Measurements from ENCODE around the gene NME9. TPM values are rescaled to one million over a fixed set of nuclear protein-coding genes. Genes with fewer than 3 reads are reported as not detected.

Gene NME9
- total RNA-seq, 4 donors from 2014 or later, result 0.40 TPM; not detected in 3

DNA sequence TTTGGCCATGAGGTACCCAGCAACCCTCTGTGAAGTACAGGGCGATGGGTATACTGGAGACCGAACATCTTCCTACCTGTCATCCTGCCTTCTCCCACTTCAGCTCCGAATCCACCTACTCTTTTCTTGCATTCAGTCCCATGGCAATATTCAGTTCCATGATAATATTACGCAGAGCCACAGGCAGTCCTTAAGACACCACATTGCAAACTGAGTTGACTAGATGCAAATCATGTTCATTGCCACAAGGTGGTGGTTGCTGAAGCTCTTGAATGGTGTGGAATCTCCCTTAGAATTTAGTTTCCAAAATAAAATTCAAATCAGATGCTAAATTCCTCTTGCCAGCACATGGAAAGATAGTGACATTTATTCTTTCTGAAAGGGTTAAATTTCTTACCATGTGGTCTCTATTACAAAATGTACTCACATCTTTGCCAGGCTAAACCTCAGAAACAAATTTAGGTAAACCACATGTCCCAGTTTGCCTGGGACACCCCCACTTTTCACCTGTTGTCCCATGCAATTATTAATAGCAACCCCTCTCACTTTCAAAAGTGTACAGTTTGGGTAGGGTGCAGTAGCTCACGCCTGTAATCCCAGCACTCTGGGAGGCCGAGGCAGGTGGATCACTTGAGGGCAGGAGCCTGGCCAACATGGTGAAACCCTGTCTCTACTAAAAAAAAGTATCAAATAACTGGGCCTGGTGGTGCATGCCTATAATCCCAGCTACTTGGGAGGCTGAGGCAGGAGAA is 1.7 kb upstream of the NME9 start:
- H3K9me3 ChIP-seq, result no peaks in the 10 kb centered on the region
- no peaks in the 10 kb centered on the region for H3K27me3 ChIP-seq
- no peak overlapping the region for H3K4me3 ChIP-seq
- DNase-seq (ENCODE audit: extremely low spot score), result peak; percentile 19
- TF ChIP-seq EP300 (IDR thresholded peaks at IDR 0.05) (no peak), POLR2A (IDR thresholded peaks at IDR 0.05; ENCODE audit: low read depth) (no peak), POLR2AphosphoS5 (IDR thresholded peaks at IDR 0.05) (no peak)
- TF ChIP-seq, protein P1, sequence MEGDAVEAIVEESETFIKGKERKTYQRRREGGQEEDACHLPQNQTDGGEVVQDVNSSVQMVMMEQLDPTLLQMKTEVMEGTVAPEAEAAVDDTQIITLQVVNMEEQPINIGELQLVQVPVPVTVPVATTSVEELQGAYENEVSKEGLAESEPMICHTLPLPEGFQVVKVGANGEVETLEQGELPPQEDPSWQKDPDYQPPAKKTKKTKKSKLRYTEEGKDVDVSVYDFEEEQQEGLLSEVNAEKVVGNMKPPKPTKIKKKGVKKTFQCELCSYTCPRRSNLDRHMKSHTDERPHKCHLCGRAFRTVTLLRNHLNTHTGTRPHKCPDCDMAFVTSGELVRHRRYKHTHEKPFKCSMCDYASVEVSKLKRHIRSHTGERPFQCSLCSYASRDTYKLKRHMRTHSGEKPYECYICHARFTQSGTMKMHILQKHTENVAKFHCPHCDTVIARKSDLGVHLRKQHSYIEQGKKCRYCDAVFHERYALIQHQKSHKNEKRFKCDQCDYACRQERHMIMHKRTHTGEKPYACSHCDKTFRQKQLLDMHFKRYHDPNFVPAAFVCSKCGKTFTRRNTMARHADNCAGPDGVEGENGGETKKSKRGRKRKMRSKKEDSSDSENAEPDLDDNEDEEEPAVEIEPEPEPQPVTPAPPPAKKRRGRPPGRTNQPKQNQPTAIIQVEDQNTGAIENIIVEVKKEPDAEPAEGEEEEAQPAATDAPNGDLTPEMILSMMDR (IDR thresholded peaks at IDR 0.05), result no peak
- no peak overlapping the region for H3K27ac ChIP-seq (replicated peaks in 1 of 4)
- peaks cover 11 to 22% (median 17%) of the 10 kb centered on the region in 4 donors for H3K4me1 ChIP-seq
- WGBS, result 79% methylated on average over 6 of the region's 6 CpGs
- H3K36me3 ChIP-seq, result no peaks in the 10 kb centered on the region
- intact Hi-C loops (cut with DNase I), result loop anchor here (5.0 kb wide), 1 partner anchor 86 kb away; no protein-coding TSS in a partner anchor

DNA sequence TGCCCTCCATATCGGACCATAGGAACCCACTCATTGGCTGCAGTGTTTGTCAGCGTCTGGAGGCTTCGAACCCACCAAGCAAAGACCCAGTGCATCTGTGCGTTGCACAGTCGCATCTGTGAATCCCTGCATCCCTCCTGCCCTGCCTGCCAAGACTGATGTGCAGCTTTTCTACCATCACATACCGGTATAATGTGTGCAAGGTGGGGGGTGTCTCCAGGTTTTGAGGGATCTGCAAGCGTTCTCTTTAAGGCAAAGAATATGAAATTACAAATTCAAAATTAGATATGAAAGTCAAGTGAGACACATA is 288 bp upstream of the NME9 start:
- intact Hi-C loops (cut with DNase I), result loop anchor here (5.0 kb wide), 1 partner anchor 87 kb away; no protein-coding TSS in a partner anchor

DNA sequence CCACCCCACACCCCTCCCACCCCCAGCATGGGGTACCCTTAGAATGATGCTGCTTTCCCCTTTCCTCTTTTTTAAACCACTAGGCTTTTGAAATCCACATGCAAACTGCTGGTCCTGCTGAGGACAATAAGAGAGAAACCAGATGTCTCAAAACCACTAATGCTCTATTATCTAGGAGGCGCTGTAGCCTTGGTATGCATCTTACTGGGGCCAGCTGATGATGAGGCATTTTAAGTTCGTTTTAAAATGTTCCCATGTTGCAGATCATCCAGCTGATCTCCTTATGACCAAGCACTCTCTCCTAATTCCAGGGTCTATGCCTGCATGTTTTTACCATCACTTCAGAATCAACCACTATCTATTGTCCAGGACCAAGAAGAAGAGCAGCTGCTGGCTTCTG is 1.3 kb downstream of the NME9 start:
- Histone ChIP-seq H3K4me3 (no peak overlapping the region), H3K27ac (replicated peaks in 1 of 4) (no peak overlapping the region), H3K27me3 (no peaks in the 10 kb centered on the region), H3K4me1 (peaks cover 11 to 22% (median 17%) of the 10 kb centered on the region in 4 donors), H3K9me3 (no peaks in the 10 kb centered on the region), H3K36me3 (no peaks in the 10 kb centered on the region)
- 19% methylated on average over 2 of the region's 2 CpGs for WGBS
- no peak for TF ChIP-seq POLR2A (IDR thresholded peaks at IDR 0.05; ENCODE audit: low read depth)
- no peak for TF ChIP-seq POLR2AphosphoS5 (IDR thresholded peaks at IDR 0.05)
- TF ChIP-seq, protein P1 (IDR thresholded peaks at IDR 0.05), result no peak
- TF ChIP-seq EP300 (IDR thresholded peaks at IDR 0.05), result no peak
- DNase-seq (ENCODE audit: extremely low spot score), result peak; percentile 77
- intact Hi-C loops (cut with DNase I), result no loop called here

More for the DNA sequence above, 288 bp upstream of the NME9 start:
- Histone ChIP-seq H3K9me3 (no peaks in the 10 kb centered on the region), H3K27me3 (no peaks in the 10 kb centered on the region), H3K36me3 (no peaks in the 10 kb centered on the region), H3K4me3 (peak overlapping the region; percentile 66 to 77 (median 70)), H3K4me1 (peaks cover 11 to 22% (median 17%) of the 10 kb centered on the region in 4 donors), H3K27ac (replicated peaks in 1 of 4) (peak overlapping the region in 2 of 4 donors; percentile 54 to 78)
- TF ChIP-seq POLR2A (IDR thresholded peaks at IDR 0.05; ENCODE audit: low read depth), result no peak
- TF ChIP-seq EP300 (IDR thresholded peaks at IDR 0.05), result no peak
- TF ChIP-seq, protein P1 (IDR thresholded peaks at IDR 0.05), result no peak
- TF ChIP-seq POLR2AphosphoS5 (IDR thresholded peaks at IDR 0.05), result no peak
- no peak for DNase-seq (ENCODE audit: extremely low spot score)
- 6% methylated on average over 4 of the region's 7 CpGs for WGBS

DNA sequence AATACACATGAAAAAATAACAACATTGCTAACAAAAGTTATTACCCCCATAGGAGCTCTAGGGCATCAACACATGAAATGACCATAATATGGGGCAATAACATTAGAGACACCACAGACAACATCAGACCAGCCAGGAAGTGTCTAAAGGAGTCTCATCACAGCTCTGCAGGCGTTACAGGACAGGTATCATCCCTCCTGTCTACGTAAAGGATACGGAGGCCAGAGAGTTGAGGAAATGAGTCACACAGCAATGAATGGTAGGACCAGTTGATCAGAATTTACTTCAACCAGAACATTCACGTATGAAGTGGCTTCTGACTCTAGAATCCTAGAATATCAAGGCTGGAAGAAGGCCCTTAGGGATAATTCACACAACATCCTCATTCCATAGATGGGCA is 1.8 kb downstream of the NME9 start:
- Histone ChIP-seq H3K36me3 (no peaks in the 10 kb centered on the region), H3K27ac (replicated peaks in 1 of 4) (no peak overlapping the region), H3K4me1 (peaks cover 11 to 22% (median 17%) of the 10 kb centered on the region in 4 donors), H3K4me3 (no peak overlapping the region), H3K9me3 (no peaks in the 10 kb centered on the region), H3K27me3 (no peaks in the 10 kb centered on the region)
- intact Hi-C loops (cut with DNase I), result no loop called here
- DNase-seq (ENCODE audit: extremely low spot score), result peak; percentile 24
- TF ChIP-seq EP300 (IDR thresholded peaks at IDR 0.05) (no peak), POLR2AphosphoS5 (IDR thresholded peaks at IDR 0.05) (no peak), POLR2A (IDR thresholded peaks at IDR 0.05; ENCODE audit: low read depth) (no peak)
- TF ChIP-seq, protein P1 (IDR thresholded peaks at IDR 0.05), result no peak
- 90% methylated on average over 4 of the region's 4 CpGs for whole genome bisulfite sequencing

All from esophagus muscularis mucosa (tissue), 4 donors.